Measurements from ENCODE around the gene PRR20G.

The PRR20G gene

DNA sequence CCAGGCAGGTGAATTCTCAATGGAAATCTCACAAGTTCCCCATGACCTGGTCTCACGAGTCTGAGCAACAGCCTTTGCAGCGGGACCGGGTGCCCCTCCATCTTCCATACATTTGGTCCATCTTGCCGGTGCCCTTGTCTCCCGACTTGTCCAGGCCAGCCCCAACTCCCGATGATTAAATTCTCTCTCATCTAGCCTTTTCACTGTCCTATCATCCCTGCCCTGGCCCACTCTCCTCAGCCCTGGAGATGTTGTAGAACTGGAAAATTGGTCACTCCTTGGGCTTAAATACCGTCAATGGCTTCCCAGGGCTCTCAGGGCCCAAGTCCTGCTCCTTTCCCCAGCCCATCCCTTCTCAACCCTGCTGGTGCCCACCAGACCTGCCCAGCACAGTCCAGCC, 34.4 kb downstream of the PRR20G start:
- TF ChIP-seq, protein P1, sequence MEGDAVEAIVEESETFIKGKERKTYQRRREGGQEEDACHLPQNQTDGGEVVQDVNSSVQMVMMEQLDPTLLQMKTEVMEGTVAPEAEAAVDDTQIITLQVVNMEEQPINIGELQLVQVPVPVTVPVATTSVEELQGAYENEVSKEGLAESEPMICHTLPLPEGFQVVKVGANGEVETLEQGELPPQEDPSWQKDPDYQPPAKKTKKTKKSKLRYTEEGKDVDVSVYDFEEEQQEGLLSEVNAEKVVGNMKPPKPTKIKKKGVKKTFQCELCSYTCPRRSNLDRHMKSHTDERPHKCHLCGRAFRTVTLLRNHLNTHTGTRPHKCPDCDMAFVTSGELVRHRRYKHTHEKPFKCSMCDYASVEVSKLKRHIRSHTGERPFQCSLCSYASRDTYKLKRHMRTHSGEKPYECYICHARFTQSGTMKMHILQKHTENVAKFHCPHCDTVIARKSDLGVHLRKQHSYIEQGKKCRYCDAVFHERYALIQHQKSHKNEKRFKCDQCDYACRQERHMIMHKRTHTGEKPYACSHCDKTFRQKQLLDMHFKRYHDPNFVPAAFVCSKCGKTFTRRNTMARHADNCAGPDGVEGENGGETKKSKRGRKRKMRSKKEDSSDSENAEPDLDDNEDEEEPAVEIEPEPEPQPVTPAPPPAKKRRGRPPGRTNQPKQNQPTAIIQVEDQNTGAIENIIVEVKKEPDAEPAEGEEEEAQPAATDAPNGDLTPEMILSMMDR (IDR thresholded peaks at IDR 0.05; ENCODE audit: low read depth, low read length, missing control alignments) = no peak
- DNase-seq (ENCODE audit: low read depth) = no peak
- in situ Hi-C loops (cut with HindIII; ENCODE audit: low sequenced_read_pairs) = no loop called here
- no peak overlapping the region for H3K4me3 ChIP-seq (ENCODE audit: low read depth, low read length)

DNA sequence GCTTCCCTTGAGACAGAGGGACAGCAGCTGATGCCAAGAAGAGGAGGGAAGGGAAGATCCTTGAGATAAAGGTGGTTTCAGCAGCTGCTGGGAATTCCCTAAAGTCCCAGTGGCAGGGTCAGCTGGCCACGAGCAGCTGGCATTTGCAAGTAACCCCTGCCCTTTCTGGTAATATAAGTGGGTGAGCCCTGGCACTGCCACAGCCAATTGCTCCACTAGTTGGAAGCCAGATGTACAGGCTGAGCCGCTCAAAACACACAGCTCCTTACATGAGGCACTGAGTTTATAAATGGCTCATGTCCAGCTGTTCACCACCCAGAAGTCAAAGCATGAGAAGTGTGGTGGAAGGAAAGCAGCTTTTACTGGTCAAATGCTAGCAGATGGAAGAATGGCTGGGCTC, 35.4 kb downstream of the PRR20G start:
- in situ Hi-C loops (cut with HindIII; ENCODE audit: low sequenced_read_pairs) = no loop called here
- H3K4me3 ChIP-seq (ENCODE audit: low read depth, low read length) = no peak overlapping the region
- TF ChIP-seq, protein P1 (IDR thresholded peaks at IDR 0.05; ENCODE audit: low read depth, low read length, missing control alignments) = no peak
- no peak for DNase-seq (ENCODE audit: low read depth)

DNA sequence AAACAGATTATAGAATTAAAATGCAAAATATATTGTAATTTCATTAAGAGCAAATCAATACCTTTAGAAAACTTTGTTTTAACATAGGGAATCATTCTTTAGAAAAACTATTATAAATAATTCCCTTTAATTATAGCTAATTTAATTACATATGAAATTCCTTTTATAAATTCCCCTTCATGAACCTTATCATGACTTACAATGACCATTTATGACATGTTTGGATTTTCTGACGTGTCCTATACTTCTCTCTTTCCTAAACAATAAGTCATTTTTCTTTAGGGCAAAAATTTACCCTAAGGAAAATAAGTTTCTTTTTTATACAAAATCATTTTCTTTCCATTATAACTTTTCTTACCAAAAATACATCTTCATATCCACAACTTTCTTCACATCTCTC, 37.8 kb downstream of the PRR20G start:
- no peak for DNase-seq (ENCODE audit: low read depth)
- in situ Hi-C loops (cut with HindIII; ENCODE audit: low sequenced_read_pairs) = no loop called here
- TF ChIP-seq, protein P1 (IDR thresholded peaks at IDR 0.05; ENCODE audit: low read depth, low read length, missing control alignments) = no peak
- H3K4me3 ChIP-seq (ENCODE audit: low read depth, low read length) = no peak overlapping the region

DNA sequence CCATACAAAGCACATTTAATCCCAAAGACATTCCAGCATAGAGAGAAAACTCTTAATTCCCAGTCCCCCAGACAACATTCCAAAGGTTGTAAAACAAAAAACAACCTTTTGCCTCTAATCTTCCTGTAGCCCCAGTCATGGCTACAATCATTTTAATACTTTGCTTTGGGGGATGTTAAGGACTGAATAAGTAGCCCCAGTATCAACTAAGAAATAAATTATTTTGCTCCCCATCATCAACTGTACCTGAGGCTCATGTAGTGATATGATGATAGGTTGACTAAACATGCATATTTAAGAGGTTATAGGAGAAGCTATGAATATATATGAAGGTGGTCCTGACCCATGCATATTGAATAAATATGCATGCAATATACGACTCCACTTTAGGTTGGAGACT, 40.6 kb downstream of the PRR20G start:
- H3K4me3 ChIP-seq (ENCODE audit: low read depth, low read length) = no peak overlapping the region
- no peak for DNase-seq (ENCODE audit: low read depth)
- TF ChIP-seq, protein P1 (IDR thresholded peaks at IDR 0.05; ENCODE audit: low read depth, low read length, missing control alignments) = no peak
- in situ Hi-C loops (cut with HindIII; ENCODE audit: low sequenced_read_pairs) = no loop called here

DNA sequence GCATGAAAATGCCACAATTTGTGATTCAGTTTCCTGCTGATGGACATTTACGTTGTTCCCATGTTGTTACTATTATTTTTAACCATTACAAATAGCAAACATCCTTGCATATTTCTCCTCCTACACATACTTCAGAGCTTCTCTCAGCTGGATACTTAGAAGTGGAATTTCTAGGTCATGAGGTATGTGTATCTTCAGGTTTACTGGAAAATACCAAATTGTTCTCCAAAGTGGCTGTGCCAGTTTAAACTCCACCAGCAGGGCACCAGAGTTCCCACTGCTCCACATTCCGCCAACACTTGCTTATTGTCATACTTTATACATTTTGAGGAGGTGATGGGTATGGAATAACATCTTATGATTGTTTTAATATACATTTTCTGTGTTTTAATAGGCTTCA, 49.2 kb downstream of the PRR20G start:
- no peak overlapping the region for H3K4me3 ChIP-seq (ENCODE audit: low read depth, low read length)
- in situ Hi-C loops (cut with HindIII; ENCODE audit: low sequenced_read_pairs) = no loop called here
- DNase-seq (ENCODE audit: low read depth) = no peak
- TF ChIP-seq, protein P1 (IDR thresholded peaks at IDR 0.05; ENCODE audit: low read depth, low read length, missing control alignments) = no peak

DNA sequence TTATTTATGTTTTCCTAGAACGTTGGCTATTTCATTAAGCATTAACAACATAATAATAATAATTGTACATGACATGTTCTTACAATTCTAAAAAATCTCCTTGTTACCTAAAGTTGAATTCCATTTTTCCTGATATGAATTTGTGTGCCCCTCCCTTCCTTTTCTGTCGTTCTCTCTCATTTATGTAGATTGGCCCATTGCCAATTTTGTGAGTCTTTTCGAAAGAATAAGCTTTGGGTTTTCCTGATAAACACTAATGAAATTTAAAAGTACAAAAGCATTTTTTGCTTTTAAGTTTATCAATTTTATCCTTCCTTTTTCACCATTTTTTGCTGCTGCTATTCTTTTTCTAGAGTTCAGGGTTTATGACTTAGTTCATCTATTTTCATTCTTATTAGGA, 50.0 kb downstream of the PRR20G start:
- no peak for DNase-seq (ENCODE audit: low read depth)
- H3K4me3 ChIP-seq (ENCODE audit: low read depth, low read length) = no peak overlapping the region
- in situ Hi-C loops (cut with HindIII; ENCODE audit: low sequenced_read_pairs) = no loop called here
- TF ChIP-seq, protein P1 (IDR thresholded peaks at IDR 0.05; ENCODE audit: low read depth, low read length, missing control alignments) = no peak

DNA sequence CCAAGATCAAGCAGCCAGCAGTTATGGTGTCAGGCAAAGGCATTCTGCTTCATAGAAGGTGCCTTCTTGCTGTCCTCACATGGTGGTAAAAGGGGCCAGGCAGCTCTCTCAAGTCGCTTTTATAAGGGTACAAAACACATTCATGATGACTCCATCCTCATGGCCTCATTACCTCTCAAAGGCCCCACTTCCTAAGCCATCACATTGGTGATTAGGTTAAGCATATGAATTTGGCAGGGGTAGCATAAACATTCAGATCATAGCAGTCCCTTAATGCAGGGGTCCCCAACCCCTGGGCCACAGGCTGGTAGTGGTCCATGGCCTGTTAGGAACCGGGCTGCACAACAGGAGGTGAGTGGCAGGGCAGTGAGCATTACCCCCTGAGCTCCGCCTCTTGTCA, 52.1 kb downstream of the PRR20G start:
- no peak for DNase-seq (ENCODE audit: low read depth)
- H3K4me3 ChIP-seq (ENCODE audit: low read depth, low read length) = no peak overlapping the region
- in situ Hi-C loops (cut with HindIII; ENCODE audit: low sequenced_read_pairs) = no loop called here
- TF ChIP-seq, protein P1 (IDR thresholded peaks at IDR 0.05; ENCODE audit: low read depth, low read length, missing control alignments) = no peak
